Gastroesophageal sphincter (tissue), 2 donors: ENCODE measurements around the gene ANXA4.

Experiments used
- EP300 ChIP-seq: sonication (generic); formaldehyde crosslinking; IDR thresholded peaks from one replicate; pipeline ENCODE4 v1.6.1; 2017; ENCODE audit warnings: antibody characterized with exemption, mild to moderate bottlenecking
- POLR2AphosphoS5 ChIP-seq: sonication (generic); formaldehyde crosslinking; IDR thresholded peaks from one replicate; pipeline ENCODE4 v1.6.1; 2017; ENCODE audit warnings: antibody characterized with exemption

DNA sequence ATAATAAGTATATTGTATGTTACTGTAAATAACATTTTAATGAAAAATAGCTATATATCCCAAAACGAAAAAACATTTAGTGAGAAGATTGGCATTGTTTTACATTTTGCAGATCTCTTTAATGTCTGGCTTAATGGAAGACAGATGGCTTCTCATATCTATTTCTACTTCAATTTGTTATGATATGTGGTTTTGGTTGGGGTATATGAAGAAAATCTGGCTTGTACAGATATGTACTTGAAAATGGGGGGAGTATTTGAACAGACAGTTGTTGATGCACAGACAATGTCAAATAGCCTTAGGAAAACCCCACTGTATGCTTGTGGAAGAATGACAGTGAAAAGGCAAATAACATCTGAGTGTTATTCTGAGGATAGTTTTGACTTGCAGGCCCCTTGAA, 64.0 kb downstream of the ANXA4 start:
- TF ChIP-seq POLR2AphosphoS5, result no peak
- TF ChIP-seq EP300, result no peak
